Measurements from ENCODE around the gene WDR77.
A peak's percentile ranks its signal among the peaks of the same experiment; 100 is the strongest.

WDR77 gene

DNA sequence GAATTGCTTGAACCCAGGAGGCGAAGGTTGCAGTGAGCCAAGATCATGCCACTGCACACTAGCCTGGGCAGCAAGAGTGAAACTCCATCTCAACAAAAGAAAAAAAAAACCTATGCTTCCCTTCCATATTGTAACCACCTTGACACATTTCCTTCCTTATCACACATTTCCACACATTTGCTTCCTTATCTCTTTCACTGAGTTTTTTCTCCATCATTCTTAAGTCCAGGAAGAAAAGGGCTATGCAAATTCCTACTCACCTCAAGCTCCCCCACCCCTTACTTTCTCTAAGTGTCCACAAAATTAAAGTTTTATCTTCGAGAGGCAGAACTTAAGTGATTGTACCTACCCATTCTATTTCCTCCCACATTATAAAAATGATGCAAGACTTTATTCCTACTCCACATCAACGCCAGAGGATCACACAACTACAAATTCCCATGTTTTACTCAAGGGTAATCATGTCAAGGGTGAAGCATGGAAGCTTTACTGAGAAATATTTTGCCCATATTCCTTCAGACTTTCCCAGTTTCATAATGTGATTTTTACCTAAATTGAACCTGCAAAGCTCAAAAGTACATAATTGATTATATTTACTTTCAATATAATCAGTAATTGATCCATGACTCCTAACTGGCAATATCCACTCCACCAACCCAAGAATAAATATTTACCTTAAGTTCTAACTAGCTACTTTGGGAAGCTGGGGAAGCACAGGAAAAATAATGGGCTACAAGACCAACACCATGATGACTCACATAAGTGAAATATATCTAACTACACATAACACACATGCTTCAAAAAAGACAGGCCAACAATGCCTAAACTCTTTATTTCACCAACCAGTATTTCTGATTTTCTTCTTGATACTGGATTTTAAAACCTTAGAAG, 9.3 kb downstream of the WDR77 start:
- DNase-seq (ENCODE audit: low spot score), result no peak

DNA sequence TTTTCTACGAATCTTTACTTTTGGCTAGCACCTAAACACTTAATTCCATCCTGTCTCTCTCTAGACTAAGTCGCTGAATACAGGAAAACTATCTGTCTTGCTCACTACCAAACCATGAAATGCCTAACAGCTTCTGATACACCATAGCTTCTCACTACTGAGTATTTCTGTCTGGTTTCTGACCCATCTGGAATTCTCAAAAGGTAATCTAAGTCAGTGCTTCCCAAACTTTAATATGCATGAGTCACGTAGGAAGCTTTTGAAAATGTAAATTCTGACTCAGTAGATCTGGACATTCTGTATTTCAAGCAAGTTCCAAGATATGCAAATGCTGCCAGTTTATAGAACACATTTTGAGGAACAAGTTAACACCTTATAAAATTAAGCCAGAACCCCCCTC, 12.3 kb downstream of the WDR77 start:
- no peak for DNase-seq (ENCODE audit: low spot score)

- no peak for DNase-seq (ENCODE audit: low spot score)
Observed at GRCh38 chr1:111424281-111424680, 24.8 kb downstream of the WDR77 start.

DNA sequence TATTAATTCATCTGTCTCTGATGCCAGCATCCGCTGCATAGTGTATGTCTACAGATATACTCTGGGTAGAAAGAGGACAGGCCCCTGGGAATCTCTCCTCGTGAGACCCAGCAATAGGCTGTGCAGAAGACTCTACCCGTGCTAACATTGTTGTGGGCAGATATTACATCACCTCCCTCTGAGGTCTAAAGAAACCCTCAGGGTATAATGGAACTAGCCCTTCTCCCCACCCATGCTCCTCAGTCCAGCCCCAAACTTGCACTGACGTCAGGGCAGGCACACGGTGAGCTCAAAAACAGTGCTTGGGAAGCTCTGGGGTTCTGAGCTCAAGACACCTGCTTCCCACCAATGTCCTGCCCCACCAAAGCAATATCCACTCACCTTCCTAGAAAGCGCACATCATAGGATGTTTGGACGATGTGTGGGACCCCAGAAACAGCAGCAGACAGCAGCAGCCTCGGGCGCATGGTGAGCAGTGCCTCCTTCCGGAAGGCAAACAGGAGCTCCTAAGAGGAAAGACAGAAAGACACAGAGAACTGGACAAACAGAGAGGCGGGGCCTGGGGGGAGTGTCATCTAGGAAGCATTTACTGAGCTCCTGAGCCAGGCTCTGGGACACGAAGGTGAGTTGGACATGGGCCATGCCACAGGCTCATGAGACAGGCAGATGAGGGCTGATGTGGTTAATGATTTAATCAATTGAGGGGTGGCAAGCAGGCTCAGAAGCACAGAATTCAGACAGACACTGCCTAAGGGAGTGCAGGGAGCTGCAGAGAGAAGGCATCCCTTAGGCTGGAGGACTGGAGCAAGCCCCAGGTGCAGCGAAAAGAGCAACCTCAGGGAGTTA, 26.3 kb downstream of the WDR77 start:
- no peak for DNase-seq (ENCODE audit: low spot score)

DNA sequence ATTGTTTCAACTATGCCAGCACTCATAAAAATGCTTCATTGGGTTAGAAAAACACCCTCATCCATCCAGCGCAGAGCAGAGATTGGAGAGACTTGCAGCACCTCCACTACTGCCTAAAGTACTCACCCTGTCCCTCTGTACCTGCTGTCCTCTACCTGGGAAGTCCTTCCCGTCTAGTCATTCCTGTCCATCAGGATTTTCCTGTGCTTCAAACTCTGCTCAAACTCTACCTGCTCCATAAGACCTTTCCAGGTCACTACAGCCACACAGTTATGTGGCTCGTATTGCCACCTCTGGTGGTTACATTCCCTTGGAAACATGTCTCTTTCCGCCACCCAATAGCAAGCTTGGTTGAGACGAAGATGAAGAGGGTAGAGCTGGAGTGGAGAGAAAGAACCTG, 28.7 kb downstream of the WDR77 start:
- DNase-seq (ENCODE audit: low spot score), result no peak

DNA sequence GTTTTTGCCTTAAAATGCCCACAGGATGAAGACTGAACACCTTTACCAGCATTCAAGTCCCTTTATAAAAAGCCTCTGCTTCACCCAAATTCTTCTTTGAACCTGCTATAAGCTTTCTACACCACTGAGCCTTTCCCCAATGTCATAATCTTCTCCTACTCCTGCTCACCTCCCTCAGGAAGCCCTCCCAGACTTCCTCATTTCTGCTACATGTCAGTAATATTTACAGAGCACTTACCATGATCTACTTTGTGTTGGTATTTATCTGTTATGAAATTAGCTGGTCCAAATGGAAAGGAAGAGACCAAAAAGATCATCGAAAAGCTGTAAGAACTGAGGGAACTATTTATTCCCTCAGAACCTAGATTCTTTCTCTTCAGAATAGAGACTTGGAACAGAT, 30.0 kb downstream of the WDR77 start:
- DNase-seq (ENCODE audit: low spot score), result no peak

DNA sequence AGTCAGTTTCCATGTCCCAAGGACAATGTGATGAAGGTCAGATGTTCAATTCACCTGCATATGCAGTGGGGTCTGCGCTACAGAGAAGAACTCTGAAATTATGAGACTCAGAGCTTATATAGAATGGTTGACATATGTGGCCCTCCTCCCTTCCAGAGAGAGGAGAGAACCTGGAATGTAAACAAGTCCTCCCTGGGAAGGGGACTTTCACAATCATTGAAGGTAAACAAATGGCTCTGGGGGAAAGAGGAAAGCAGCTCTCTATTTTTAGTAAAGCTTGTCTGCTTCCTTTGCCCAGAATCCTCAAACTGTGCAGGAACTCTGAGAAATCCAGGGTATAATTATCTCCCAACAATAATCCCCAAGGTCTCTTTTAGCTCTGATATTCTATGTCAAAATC, 31.3 kb downstream of the WDR77 start:
- DNase-seq (ENCODE audit: low spot score), result no peak

GRCh38 chr1:111415461-111415860, 33.6 kb downstream of the WDR77 start:
- DNase-seq (ENCODE audit: low spot score), result no peak

- no peak for DNase-seq (ENCODE audit: low spot score)
Observed at GRCh38 chr1:111414756-111415155, 34.3 kb downstream of the WDR77 start.

- DNase-seq (ENCODE audit: low spot score), result no peak
Observed at GRCh38 chr1:111412839-111413238, 36.2 kb downstream of the WDR77 start.

GRCh38 chr1:111407301-111407700, 41.8 kb downstream of the WDR77 start:
- no peak for DNase-seq (ENCODE audit: low spot score)

GRCh38 chr1:111406321-111406768, 42.7 kb downstream of the WDR77 start:
- DNase-seq (ENCODE audit: low spot score), result no peak

DNA sequence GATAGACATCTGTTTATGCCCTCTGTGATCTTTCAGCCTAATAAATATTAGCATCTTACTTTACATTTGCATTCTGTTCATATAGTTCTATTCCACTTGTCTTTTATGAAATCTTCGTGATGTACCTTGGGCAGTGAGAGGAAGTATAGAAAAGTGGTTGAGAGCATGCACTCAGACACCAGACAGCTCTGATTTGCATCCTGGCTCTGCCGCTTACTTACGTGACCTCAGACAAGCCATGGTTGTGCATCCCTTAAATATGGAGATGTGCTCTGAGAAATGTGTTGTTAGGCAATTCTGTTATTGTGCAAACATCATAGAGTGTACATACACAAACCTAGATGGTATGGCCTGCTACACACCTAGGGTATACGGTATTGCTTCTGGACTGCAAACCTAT, 44.5 kb downstream of the WDR77 start:
- no peak for DNase-seq (ENCODE audit: low spot score)

DNA sequence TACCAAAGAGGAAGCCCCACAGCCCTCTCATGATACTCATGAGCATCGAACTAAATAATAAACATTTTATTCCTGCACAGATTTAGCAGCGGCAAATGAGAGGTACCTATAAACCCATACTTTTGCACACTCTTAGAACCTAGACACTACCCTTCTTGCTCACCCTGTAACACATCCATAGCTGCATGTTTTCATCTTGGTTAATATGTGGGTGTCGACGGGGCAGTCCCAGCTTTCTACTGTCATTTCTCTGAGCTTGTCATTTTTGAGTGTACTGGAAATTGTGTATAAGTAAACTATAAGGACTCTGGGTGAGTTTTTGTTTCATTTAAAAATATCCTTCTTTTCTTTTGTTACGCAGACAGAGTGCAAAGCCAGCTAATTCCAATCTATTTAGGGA, 47.0 kb downstream of the WDR77 start:
- no peak for DNase-seq (ENCODE audit: low spot score)

GRCh38 chr1:111399792-111400610, 49.1 kb downstream of the WDR77 start:
- peak; percentile 70 for DNase-seq (ENCODE audit: low spot score)

DNA sequence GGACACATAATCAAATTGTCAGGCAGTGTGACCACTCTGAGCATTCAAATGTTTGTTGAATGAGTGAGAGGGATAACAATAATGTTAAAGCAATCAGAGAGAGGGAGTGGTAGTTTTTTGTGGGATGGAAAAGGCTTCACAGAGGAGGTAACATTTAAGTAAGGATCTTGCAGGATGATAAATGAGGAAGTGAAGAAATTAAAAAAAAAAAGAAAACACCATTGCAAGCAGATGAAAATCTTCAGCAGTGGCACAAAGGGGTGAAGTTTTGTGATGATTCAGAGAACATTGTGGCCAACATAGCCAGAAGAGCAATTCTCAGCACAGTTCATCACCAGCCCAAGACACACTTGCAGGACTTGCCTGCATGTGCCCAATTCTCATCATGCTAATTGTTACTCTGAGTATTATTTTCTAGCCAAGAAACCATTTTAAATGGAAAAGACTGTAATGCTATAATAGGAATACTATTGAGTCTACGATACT, 56.6 kb downstream of the WDR77 start:
- no peak for DNase-seq (ENCODE audit: low spot score)

DNA sequence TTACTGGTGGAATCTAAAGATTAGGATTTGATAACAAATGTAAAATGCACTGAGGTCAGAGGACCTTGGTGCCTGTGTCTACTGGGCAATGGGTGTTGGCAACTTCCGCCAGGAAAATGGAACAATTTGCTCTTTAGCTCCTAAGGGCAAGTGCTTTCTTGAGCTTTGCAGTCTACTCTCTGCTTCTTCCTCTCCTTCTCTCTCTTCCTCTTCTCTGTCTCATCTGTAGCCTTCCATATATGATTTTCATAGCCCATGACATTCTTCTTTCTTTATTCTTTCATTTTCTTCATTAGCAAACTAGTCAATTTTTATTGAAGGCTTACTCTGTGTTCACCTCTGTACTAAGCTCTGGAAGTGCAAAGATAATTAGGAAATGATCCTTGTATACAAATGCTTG, 57.0 kb downstream of the WDR77 start:
- no peak for DNase-seq (ENCODE audit: low spot score)
